ENCODE data around the gene PLEKHG5. TPM values are rescaled to one million over a fixed set of nuclear protein-coding genes. Genes with fewer than 3 reads are reported as not detected.

PLEKHG5 gene
- total and polyA plus RNA-seq, 4 donors = 0.28 to 1.9 (median 1.1) TPM

- DNase-seq (ENCODE audit: low spot score) = no peak
- WGBS = 79% methylated on average over 7 of the region's 7 CpGs
- TF ChIP-seq MAX (IDR thresholded peaks at IDR 0.05) = no peak
- no peak for TF ChIP-seq ZBTB33 (IDR thresholded peaks at IDR 0.05)
- no peak for TF ChIP-seq SP1 (IDR thresholded peaks at IDR 0.05)
- no peak for TF ChIP-seq ATF3 (IDR thresholded peaks at IDR 0.05)
- TF ChIP-seq HNF4G (IDR thresholded peaks at IDR 0.05) = no peak
- TF ChIP-seq FOXA2 (IDR thresholded peaks at IDR 0.05) = no peak
- no peak for TF ChIP-seq JUND (IDR thresholded peaks at IDR 0.05)
- TF ChIP-seq FOXA1 (IDR thresholded peaks at IDR 0.05) = no peak
- TF ChIP-seq REST (IDR thresholded peaks at IDR 0.05) = no peak
- TF ChIP-seq RAD21 (IDR thresholded peaks at IDR 0.05) = no peak
- TF ChIP-seq TAF1 (conservative IDR thresholded peaks at IDR 0.05) = no peak
Observed at GRCh38 chr1:6507037-6507428, 15.6 kb upstream of the PLEKHG5 start.

GRCh38 chr1:6506210-6507036 lies 15.0 kb upstream of the PLEKHG5 start:
- H3K9me3 ChIP-seq (ENCODE audit: control insufficient read depth in 4 of 4, low read length in 3 of 4) = no peaks in the 10 kb centered on the region
- H3K9ac ChIP-seq (ENCODE audit: low read depth in 1 of 2, low read length in 2 of 2) = no peak overlapping the region
- H3K27ac ChIP-seq (ENCODE audit: low read depth in 1 of 2, low read length in 2 of 2) = no peak overlapping the region
- H3K36me3 ChIP-seq (ENCODE audit: control insufficient read depth in 4 of 4, insufficient read depth in 3 of 4, low read depth in 1 of 4, low read length in 3 of 4) = no peaks in the 10 kb centered on the region
- no peak overlapping the region for H3K4me3 ChIP-seq (ENCODE audit: low read depth in 1 of 3, low read length in 3 of 3)
- H3K4me1 ChIP-seq (ENCODE audit: control insufficient read depth in 4 of 4, insufficient read depth in 4 of 4, low read length in 3 of 4) = peaks cover 0 to 6% (median 0%) of the 10 kb centered on the region in 4 donors
- DNase-seq (ENCODE audit: low spot score) = no peak
- WGBS = 84% methylated on average over 31 of the region's 31 CpGs
- H3K27me3 ChIP-seq (ENCODE audit: control insufficient read depth in 4 of 4, insufficient read depth in 4 of 4, low read length in 3 of 4) = no peaks in the 10 kb centered on the region
- no peak for TF ChIP-seq FOXA2 (IDR thresholded peaks at IDR 0.05)
- TF ChIP-seq CTCF (IDR thresholded peaks at IDR 0.05; ENCODE audit: low read depth, low read length, missing input control) = no peak
- no peak for TF ChIP-seq ATF3 (IDR thresholded peaks at IDR 0.05)
- no peak for TF ChIP-seq MAX (IDR thresholded peaks at IDR 0.05)
- TF ChIP-seq RXRA (IDR thresholded peaks at IDR 0.05) = no peak
- no peak for TF ChIP-seq SP1 (IDR thresholded peaks at IDR 0.05)
- no peak for TF ChIP-seq NR2F2 (IDR thresholded peaks at IDR 0.05)
- TF ChIP-seq ZBTB33 (IDR thresholded peaks at IDR 0.05) = no peak
- TF ChIP-seq HNF4A (conservative IDR thresholded peaks at IDR 0.05) = no peak
- TF ChIP-seq GABPA (IDR thresholded peaks at IDR 0.05 in 1 of 2, conservative IDR thresholded peaks at IDR 0.05 in 1 of 2) = no peak
- TF ChIP-seq TAF1 (conservative IDR thresholded peaks at IDR 0.05) = no peak
- no peak for TF ChIP-seq JUND (IDR thresholded peaks at IDR 0.05)
- TF ChIP-seq FOXA1 (IDR thresholded peaks at IDR 0.05) = no peak
- no peak for TF ChIP-seq YY1 (IDR thresholded peaks at IDR 0.05)
- no peak for TF ChIP-seq HNF4G (IDR thresholded peaks at IDR 0.05)
- TF ChIP-seq EGR1 (IDR thresholded peaks at IDR 0.05; ENCODE audit: low read depth in 2 of 2) = no peak

More at GRCh38 chr1:6507037-6507428, 15.6 kb upstream of the PLEKHG5 start:
- no peak overlapping the region for H3K27ac ChIP-seq (ENCODE audit: low read depth in 1 of 2, low read length in 2 of 2)
- H3K9me3 ChIP-seq (ENCODE audit: control insufficient read depth in 4 of 4, low read length in 3 of 4) = no peaks in the 10 kb centered on the region
- H3K4me3 ChIP-seq (ENCODE audit: low read depth in 1 of 3, low read length in 3 of 3) = no peak overlapping the region
- peaks cover 0 to 3% (median 0%) of the 10 kb centered on the region in 4 donors for H3K4me1 ChIP-seq (ENCODE audit: control insufficient read depth in 4 of 4, insufficient read depth in 4 of 4, low read length in 3 of 4)
- no peaks in the 10 kb centered on the region for H3K27me3 ChIP-seq (ENCODE audit: control insufficient read depth in 4 of 4, insufficient read depth in 4 of 4, low read length in 3 of 4)
- H3K9ac ChIP-seq (ENCODE audit: low read depth in 1 of 2, low read length in 2 of 2) = no peak overlapping the region
- no peaks in the 10 kb centered on the region for H3K36me3 ChIP-seq (ENCODE audit: control insufficient read depth in 4 of 4, insufficient read depth in 3 of 4, low read depth in 1 of 4, low read length in 3 of 4)
